ENCODE data around the gene SGCE.

DNA sequence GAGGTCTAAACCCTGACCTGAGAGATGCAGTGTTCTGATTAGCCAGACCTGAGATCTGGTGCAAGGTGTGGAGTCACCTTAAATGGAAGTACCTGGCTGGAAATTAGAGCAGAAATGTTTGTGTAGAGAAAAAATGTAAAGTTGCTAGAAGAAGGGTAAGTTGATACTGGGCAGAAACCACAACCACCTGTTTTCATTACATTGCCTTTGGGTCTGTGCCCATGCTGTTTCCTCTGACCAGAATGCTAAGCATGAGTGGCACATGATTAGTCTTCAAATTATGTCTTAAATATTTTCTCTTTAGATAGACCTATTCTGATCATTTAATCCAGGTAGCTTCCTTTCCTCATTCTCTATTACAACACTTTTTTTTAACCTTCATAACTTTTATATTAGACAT, 77.3 kb downstream of the SGCE start:
- no peak for TF ChIP-seq CTCF (IDR thresholded peaks at IDR 0.05)
- no peak for TF ChIP-seq ZFX (IDR thresholded peaks at IDR 0.05; ENCODE audit: borderline replicate concordance)

Data from 22Rv1 (cell line).